HepG2 (cell line): ENCODE results near the gene TOPBP1. TPM values are rescaled to one million over a fixed set of nuclear protein-coding genes. Genes with fewer than 3 reads are reported as not detected.
A peak's percentile ranks its signal among the peaks of the same experiment; 100 is the strongest.

Experiments
- EP300 ChIP-seq, 3 experiments: sonication (generic) in 1 of 3; formaldehyde crosslinking in 1 of 3; IDR thresholded peaks; 2 replicates each; pipeline versions ENCODE4 v1.5.1 to v1.6.1; 2011 to 2020; ENCODE audit warnings: low read depth in 2 of 3, low read length in 2 of 3, borderline replicate concordance in 1 of 3, improper control_type of control experiment in 1 of 3, mild to moderate bottlenecking in 1 of 3, missing genetic modification reagents in 1 of 3, moderate library complexity in 1 of 3
- FOXP1 ChIP-seq, 2 experiments: fragments of 450-650 bp in 1 of 2; IDR thresholded peaks; 2 replicates each; pipeline ENCODE4 v1.6.1; 2017 to 2018; ENCODE audit warnings: antibody characterized with exemption in 1 of 2
- GZF1 ChIP-seq: sonication (generic); formaldehyde crosslinking; IDR thresholded peaks from 2 replicates; pipeline ENCODE4 v1.5.1; 2020; ENCODE audit warnings: mild to moderate bottlenecking, missing genetic modification reagents
- KDM3A ChIP-seq: IDR thresholded peaks from 2 replicates; pipeline ENCODE4 v1.6.1; 2018; ENCODE audit warnings: low read depth, missing compliant biosample characterization
- KLF9 ChIP-seq: IDR thresholded peaks from 2 replicates; pipeline ENCODE4 v1.6.1; 2016; ENCODE audit warnings: low read depth
- MIER3 ChIP-seq: IDR thresholded peaks from 2 replicates; pipeline ENCODE4 v1.6.1; 2016; ENCODE audit warnings: missing compliant biosample characterization, borderline replicate concordance
- NFE2 ChIP-seq: sonication (generic); formaldehyde crosslinking; IDR thresholded peaks from 2 replicates; pipeline ENCODE4 v1.4.0; 2020; ENCODE audit warnings: missing genetic modification reagents
- NFE2L2 ChIP-seq: fragments of 150-350 bp; IDR thresholded peaks from 2 replicates; pipeline ENCODE4 v1.6.1; 2014; ENCODE audit warnings: low read length
- NFIC ChIP-seq: IDR thresholded peaks from 2 replicates; pipeline ENCODE4 v1.6.1; 2012; ENCODE audit warnings: mild to moderate bottlenecking, low read length, inconsistent platforms
- PAX8 ChIP-seq: sonication (generic); formaldehyde crosslinking; IDR thresholded peaks from 2 replicates; pipeline ENCODE4 v1.8.0; 2022; ENCODE audit warnings: mild to moderate bottlenecking, missing genetic modification reagents, borderline replicate concordance
- POLR2A ChIP-seq, 2 experiments: IDR thresholded peaks; 2 replicates each; pipeline ENCODE4 v1.6.1; 2011; ENCODE audit warnings: low read depth in 2 of 2, low read length in 2 of 2, mild to moderate bottlenecking in 1 of 2, moderate library complexity in 1 of 2; ENCODE audit not compliant: insufficient read depth in 1 of 2
- SAP130 ChIP-seq: IDR thresholded peaks from 2 replicates; pipeline ENCODE4 v1.6.1; 2016; ENCODE audit warnings: low read depth
- ZNF598 ChIP-seq: sonication (generic); formaldehyde crosslinking; IDR thresholded peaks from 2 replicates; pipeline ENCODE4 v1.5.1; 2020; ENCODE audit warnings: mild to moderate bottlenecking, missing genetic modification reagents, borderline replicate concordance
- ZNF605 ChIP-seq: sonication (generic); formaldehyde crosslinking; IDR thresholded peaks from 2 replicates; pipeline ENCODE4 v1.8.0; 2022; ENCODE audit warnings: mild to moderate bottlenecking, missing genetic modification reagents
- ZNF615 ChIP-seq: sonication (generic); formaldehyde crosslinking; IDR thresholded peaks from 2 replicates; pipeline ENCODE4 v1.5.0; 2020; ENCODE audit warnings: mild to moderate bottlenecking, missing genetic modification reagents, borderline replicate concordance
- ZNF780A ChIP-seq: sonication (generic); formaldehyde crosslinking; IDR thresholded peaks from 2 replicates; pipeline ENCODE4 v1.8.0; 2022; ENCODE audit warnings: mild to moderate bottlenecking, missing genetic modification reagents, moderate library complexity
- ZSCAN31 ChIP-seq: sonication (generic); formaldehyde crosslinking; IDR thresholded peaks from 2 replicates; pipeline ENCODE4 v1.5.0; 2020; ENCODE audit warnings: low read depth, mild to moderate bottlenecking, missing genetic modification reagents
- polyA plus RNA-seq, 8 experiments: library from polyadenylated mRNA; depleted of rRNA in 3 of 8; stranded (reverse) in 7 of 8; unstranded in 1 of 8; fragments of >200 nt; fragmentation: Illumina TruSeq in 4 of 8; extraction: Trizol in 4 of 8; gene quantifications; 2 replicates each; pipeline versions ENCODE4 v1.2.1 to v1.2.3, GENCODE V29; 2011 to 2016; ENCODE audit warnings: low read depth in 4 of 8, missing spikeins in 1 of 8, mixed read lengths in 1 of 8; ENCODE audit not compliant: insufficient read depth in 1 of 8
- total RNA-seq, 5 experiments: library from RNA; depleted of rRNA; stranded (reverse); fragments of >200 nt; fragmentation: Illumina TruSeq; extraction: Trizol; gene quantifications; 2 replicates each; pipeline ENCODE4 v1.2.3, GENCODE V29; 2016; ENCODE audit warnings: low read depth in 1 of 5
- TF ChIP-seq, protein P1 (sequence below): sonication (generic); formaldehyde crosslinking; IDR thresholded peaks from 2 replicates; pipeline ENCODE4 v1.5.0; 2020; ENCODE audit warnings: mild to moderate bottlenecking, missing genetic modification reagents
- TF ChIP-seq, protein P2 (sequence below): sonication (generic); formaldehyde crosslinking; IDR thresholded peaks from 2 replicates; pipeline ENCODE4 v1.4.0; 2020; ENCODE audit warnings: mild to moderate bottlenecking, missing genetic modification reagents
- TF ChIP-seq, protein P3 (sequence below): sonication (generic); formaldehyde crosslinking; IDR thresholded peaks from 2 replicates; pipeline ENCODE4 v1.5.1; 2020; ENCODE audit warnings: mild to moderate bottlenecking, missing genetic modification reagents, moderate library complexity

TOPBP1 gene
- total and polyA plus RNA-seq, 2 of the 13 experiments (the other 11 are each of a cell fraction or from before 2014, with no cell fraction given) = 24.3 to 42.9 TPM

GRCh38 chr3:133670525-133670995, 8.8 kb upstream of the TOPBP1 start (continued):
- TF ChIP-seq ZNF598 (CRISPR knock-in tag) (no peak), EP300 (IDR thresholded peaks at IDR 0.05; ENCODE audit: low read depth in 2 of 2, low read length in 2 of 2) (peak; percentile 78 to 98), EP300 (CRISPR knock-in tag; IDR thresholded peaks at IDR 0.05; ENCODE audit: borderline replicate concordance) (peak; percentile 80; the same call in 1 of the 2 replicates), ZNF605 (CRISPR knock-in tag) (peak; percentile 37), ZSCAN31 (no peak), SAP130 (CRISPR knock-in tag) (peak; percentile 87), PAX8 (peak; percentile 86; the same call in 1 of the 2 replicates), POLR2A (IDR thresholded peaks at IDR 0.05; ENCODE audit: insufficient read depth in 1 of 2, low read depth in 2 of 2, low read length in 2 of 2) (no peak), GZF1 (CRISPR knock-in tag) (no peak), FOXP1 (IDR thresholded peaks at IDR 0.05) (no peak), FOXP1 (CRISPR knock-in tag; IDR thresholded peaks at IDR 0.05) (peak; percentile 91), KDM3A (CRISPR knock-in tag) (no peak), MIER3 (CRISPR knock-in tag) (peak; percentile 96), ZNF615 (CRISPR knock-in tag) (no peak; the same call in 1 of the 2 replicates), NFE2L2 (no peak), NFIC (peak; percentile 97), ZNF780A (CRISPR knock-in tag) (no peak), KLF9 (CRISPR knock-in tag) (no peak), NFE2 (CRISPR knock-in tag) (no peak)
- TF ChIP-seq, protein P1, sequence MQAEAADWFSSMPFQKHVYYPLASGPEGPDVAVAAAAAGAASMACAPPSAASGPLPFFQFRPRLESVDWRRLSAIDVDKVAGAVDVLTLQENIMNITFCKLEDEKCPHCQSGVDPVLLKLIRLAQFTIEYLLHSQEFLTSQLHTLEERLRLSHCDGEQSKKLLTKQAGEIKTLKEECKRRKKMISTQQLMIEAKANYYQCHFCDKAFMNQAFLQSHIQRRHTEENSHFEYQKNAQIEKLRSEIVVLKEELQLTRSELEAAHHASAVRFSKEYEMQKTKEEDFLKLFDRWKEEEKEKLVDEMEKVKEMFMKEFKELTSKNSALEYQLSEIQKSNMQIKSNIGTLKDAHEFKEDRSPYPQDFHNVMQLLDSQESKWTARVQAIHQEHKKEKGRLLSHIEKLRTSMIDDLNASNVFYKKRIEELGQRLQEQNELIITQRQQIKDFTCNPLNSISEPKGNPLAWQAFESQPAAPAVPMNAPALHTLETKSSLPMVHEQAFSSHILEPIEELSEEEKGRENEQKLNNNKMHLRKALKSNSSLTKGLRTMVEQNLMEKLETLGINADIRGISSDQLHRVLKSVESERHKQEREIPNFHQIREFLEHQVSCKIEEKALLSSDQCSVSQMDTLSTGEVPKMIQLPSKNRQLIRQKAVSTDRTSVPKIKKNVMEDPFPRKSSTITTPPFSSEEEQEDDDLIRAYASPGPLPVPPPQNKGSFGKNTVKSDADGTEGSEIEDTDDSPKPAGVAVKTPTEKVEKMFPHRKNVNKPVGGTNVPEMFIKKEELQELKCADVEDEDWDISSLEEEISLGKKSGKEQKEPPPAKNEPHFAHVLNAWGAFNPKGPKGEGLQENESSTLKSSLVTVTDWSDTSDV (CRISPR knock-in tag) = no peak
- TF ChIP-seq, protein P2, sequence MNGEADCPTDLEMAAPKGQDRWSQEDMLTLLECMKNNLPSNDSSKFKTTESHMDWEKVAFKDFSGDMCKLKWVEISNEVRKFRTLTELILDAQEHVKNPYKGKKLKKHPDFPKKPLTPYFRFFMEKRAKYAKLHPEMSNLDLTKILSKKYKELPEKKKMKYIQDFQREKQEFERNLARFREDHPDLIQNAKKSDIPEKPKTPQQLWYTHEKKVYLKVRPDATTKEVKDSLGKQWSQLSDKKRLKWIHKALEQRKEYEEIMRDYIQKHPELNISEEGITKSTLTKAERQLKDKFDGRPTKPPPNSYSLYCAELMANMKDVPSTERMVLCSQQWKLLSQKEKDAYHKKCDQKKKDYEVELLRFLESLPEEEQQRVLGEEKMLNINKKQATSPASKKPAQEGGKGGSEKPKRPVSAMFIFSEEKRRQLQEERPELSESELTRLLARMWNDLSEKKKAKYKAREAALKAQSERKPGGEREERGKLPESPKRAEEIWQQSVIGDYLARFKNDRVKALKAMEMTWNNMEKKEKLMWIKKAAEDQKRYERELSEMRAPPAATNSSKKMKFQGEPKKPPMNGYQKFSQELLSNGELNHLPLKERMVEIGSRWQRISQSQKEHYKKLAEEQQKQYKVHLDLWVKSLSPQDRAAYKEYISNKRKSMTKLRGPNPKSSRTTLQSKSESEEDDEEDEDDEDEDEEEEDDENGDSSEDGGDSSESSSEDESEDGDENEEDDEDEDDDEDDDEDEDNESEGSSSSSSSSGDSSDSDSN = 0 out of 2 replicates have a peak, but pooled peaks have one; percentile 38
- TF ChIP-seq, protein P3, sequence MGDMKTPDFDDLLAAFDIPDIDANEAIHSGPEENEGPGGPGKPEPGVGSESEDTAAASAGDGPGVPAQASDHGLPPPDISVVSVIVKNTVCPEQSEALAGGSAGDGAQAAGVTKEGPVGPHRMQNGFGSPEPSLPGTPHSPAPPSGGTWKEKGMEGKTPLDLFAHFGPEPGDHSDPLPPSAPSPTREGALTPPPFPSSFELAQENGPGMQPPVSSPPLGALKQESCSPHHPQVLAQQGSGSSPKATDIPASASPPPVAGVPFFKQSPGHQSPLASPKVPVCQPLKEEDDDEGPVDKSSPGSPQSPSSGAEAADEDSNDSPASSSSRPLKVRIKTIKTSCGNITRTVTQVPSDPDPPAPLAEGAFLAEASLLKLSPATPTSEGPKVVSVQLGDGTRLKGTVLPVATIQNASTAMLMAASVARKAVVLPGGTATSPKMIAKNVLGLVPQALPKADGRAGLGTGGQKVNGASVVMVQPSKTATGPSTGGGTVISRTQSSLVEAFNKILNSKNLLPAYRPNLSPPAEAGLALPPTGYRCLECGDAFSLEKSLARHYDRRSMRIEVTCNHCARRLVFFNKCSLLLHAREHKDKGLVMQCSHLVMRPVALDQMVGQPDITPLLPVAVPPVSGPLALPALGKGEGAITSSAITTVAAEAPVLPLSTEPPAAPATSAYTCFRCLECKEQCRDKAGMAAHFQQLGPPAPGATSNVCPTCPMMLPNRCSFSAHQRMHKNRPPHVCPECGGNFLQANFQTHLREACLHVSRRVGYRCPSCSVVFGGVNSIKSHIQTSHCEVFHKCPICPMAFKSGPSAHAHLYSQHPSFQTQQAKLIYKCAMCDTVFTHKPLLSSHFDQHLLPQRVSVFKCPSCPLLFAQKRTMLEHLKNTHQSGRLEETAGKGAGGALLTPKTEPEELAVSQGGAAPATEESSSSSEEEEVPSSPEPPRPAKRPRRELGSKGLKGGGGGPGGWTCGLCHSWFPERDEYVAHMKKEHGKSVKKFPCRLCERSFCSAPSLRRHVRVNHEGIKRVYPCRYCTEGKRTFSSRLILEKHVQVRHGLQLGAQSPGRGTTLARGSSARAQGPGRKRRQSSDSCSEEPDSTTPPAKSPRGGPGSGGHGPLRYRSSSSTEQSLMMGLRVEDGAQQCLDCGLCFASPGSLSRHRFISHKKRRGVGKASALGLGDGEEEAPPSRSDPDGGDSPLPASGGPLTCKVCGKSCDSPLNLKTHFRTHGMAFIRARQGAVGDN (CRISPR knock-in tag) = no peak
